ENCODE measurements around the gene BAIAP2.
"Not testable (repeated sequence)": the region's sequence is repeated elsewhere in the genome, so short reads cannot be mapped to it uniquely, and the experiment has no call there.

DNA sequence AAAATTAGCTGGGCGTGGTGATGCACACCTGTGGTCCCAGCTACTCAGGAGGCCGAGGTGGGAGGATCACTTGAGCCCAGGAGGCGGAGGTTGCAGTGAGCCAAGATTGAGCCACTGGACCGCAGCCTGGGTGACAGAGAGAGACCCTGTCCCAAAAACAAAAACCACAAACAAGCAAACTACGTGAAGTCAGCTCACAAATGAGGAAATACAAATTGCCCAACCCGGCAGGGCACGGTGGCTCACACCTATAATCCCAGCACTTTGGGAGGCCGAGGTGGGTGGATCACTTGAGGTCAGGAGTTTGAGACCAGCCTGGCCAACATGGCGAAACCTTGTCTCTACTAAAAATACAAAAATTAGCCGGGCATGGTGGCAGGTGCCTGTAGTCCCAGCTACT is 111.3 kb downstream of the BAIAP2 start:
- TF ChIP-seq, protein P1, sequence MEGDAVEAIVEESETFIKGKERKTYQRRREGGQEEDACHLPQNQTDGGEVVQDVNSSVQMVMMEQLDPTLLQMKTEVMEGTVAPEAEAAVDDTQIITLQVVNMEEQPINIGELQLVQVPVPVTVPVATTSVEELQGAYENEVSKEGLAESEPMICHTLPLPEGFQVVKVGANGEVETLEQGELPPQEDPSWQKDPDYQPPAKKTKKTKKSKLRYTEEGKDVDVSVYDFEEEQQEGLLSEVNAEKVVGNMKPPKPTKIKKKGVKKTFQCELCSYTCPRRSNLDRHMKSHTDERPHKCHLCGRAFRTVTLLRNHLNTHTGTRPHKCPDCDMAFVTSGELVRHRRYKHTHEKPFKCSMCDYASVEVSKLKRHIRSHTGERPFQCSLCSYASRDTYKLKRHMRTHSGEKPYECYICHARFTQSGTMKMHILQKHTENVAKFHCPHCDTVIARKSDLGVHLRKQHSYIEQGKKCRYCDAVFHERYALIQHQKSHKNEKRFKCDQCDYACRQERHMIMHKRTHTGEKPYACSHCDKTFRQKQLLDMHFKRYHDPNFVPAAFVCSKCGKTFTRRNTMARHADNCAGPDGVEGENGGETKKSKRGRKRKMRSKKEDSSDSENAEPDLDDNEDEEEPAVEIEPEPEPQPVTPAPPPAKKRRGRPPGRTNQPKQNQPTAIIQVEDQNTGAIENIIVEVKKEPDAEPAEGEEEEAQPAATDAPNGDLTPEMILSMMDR (IDR thresholded peaks at IDR 0.05), result not testable (repeated sequence)
- TF ChIP-seq POLR2A (IDR thresholded peaks at IDR 0.05), result not testable (repeated sequence)
